Mesodermal cell (in vitro differentiated cells): ENCODE measurements around the gene SELENOT.

Source experiments
- H3K27ac ChIP-seq: 2 replicates; pipeline ENCODE4 v1.7.0; 2013; ENCODE audit warnings: mild to moderate bottlenecking, low read depth, low read length, moderate library complexity; ENCODE audit not compliant: severe bottlenecking
- H3K36me3 ChIP-seq: 2 replicates; pipeline ENCODE4 v1.7.1; 2013; ENCODE audit warnings: mild to moderate bottlenecking, low read length, moderate library complexity; ENCODE audit not compliant: control insufficient read depth, insufficient read depth
- H3K4me1 ChIP-seq: one replicate; pipeline ENCODE4 v1.7.1; 2013; ENCODE audit warnings: mild to moderate bottlenecking, low read length; ENCODE audit not compliant: insufficient read depth, control insufficient read depth, poor library complexity, severe bottlenecking
- H3K4me3 ChIP-seq: 2 replicates; pipeline ENCODE4 v1.7.0; 2013; ENCODE audit warnings: low read length, control low read depth, mild to moderate bottlenecking; ENCODE audit not compliant: insufficient read depth, poor library complexity, severe bottlenecking; ENCODE audit errors: extremely low read depth
- H3K9me3 ChIP-seq: 2 replicates; pipeline ENCODE4 v1.7.1; 2013; ENCODE audit warnings: mild to moderate bottlenecking, low read length, moderate library complexity; ENCODE audit not compliant: control insufficient read depth
- WGBS, 2 experiments: methylation state at CpG; one replicate each; pipeline ENCODE4 v1.1.5; 2013; ENCODE audit warnings: missing lambda C conversion rate in 2 of 2; ENCODE audit not compliant: insufficient coverage in 2 of 2; 5-methylcytosine and 5-hydroxymethylcytosine counted together

The SELENOT gene

GRCh38 chr3:150662410-150663200 lies 59.5 kb downstream of the SELENOT start:
- no peak overlapping the region for H3K27ac ChIP-seq
- H3K4me1 ChIP-seq: no peaks in the 10 kb centered on the region
- H3K36me3 ChIP-seq: no peaks in the 10 kb centered on the region
- H3K4me3 ChIP-seq: no peak overlapping the region
- WGBS, 2 experiments: 88% methylated on average over 7 of the region's 7 CpGs
- H3K9me3 ChIP-seq: no peaks in the 10 kb centered on the region

- no peaks in the 10 kb centered on the region for H3K36me3 ChIP-seq
- 88 to 93% methylated on average over 6 to 8 of the region's 8 CpGs for WGBS, 2 experiments
- no peak overlapping the region for H3K4me3 ChIP-seq
- no peaks in the 10 kb centered on the region for H3K4me1 ChIP-seq
- no peak overlapping the region for H3K27ac ChIP-seq
- no peaks in the 10 kb centered on the region for H3K9me3 ChIP-seq
These were observed 60.3 kb downstream of the SELENOT start for GRCh38 chr3:150663461-150663860.

GRCh38 chr3:150666167-150666566 lies 63.0 kb downstream of the SELENOT start:
- no peak overlapping the region for H3K27ac ChIP-seq
- no peak overlapping the region for H3K4me3 ChIP-seq
- H3K9me3 ChIP-seq: no peaks in the 10 kb centered on the region
- no peaks in the 10 kb centered on the region for H3K4me1 ChIP-seq
- 97 to 98% methylated on average over 3 to 4 of the region's 5 CpGs for WGBS, 2 experiments
- no peaks in the 10 kb centered on the region for H3K36me3 ChIP-seq

GRCh38 chr3:150673966-150674365 lies 70.8 kb downstream of the SELENOT start:
- no CpG with 5 or more reads among the region's 3 CpGs for WGBS, 2 experiments

GRCh38 chr3:150675587-150675986 lies 72.5 kb downstream of the SELENOT start:
- H3K27ac ChIP-seq: no peak overlapping the region
- no peak overlapping the region for H3K4me3 ChIP-seq
- peaks cover 10% of the 10 kb centered on the region for H3K9me3 ChIP-seq
- H3K4me1 ChIP-seq: no peaks in the 10 kb centered on the region
- H3K36me3 ChIP-seq: no peaks in the 10 kb centered on the region

More at GRCh38 chr3:150673966-150674365, 70.8 kb downstream of the SELENOT start:
- Histone ChIP-seq H3K4me3 (no peak overlapping the region), H3K36me3 (no peaks in the 10 kb centered on the region), H3K9me3 (peaks cover 10% of the 10 kb centered on the region), H3K4me1 (no peaks in the 10 kb centered on the region), H3K27ac (no peak overlapping the region)
